T-helper 2 cell treated with Interferon-gamma antibody and Interleukin-4, amounts not matched to agents 100 ng/mL and 5 ng/mL, for 36 hours (primary cell): ENCODE results near the gene SLC23A1. TPM values are rescaled to one million over a fixed set of nuclear protein-coding genes. Genes with fewer than 3 reads are reported as not detected.
"Not testable (repeated sequence)": the region's sequence is repeated elsewhere in the genome, so short reads cannot be mapped to it uniquely, and the experiment has no call there.

Experiments
- intact Hi-C: fragments of 100-400 bp; cut with micrococcal nuclease; formaldehyde crosslinking; loops from one replicate; pipeline ENCODE4 v1.15.1; 2023
- total RNA-seq: library from RNA; stranded (reverse); gene quantifications from 2 replicates; pipeline ENCODE4 v1.2.3, GENCODE V29; 2022

SLC23A1 gene
- total RNA-seq, 1 donor from 2014 or later, result 5.2 TPM

DNA sequence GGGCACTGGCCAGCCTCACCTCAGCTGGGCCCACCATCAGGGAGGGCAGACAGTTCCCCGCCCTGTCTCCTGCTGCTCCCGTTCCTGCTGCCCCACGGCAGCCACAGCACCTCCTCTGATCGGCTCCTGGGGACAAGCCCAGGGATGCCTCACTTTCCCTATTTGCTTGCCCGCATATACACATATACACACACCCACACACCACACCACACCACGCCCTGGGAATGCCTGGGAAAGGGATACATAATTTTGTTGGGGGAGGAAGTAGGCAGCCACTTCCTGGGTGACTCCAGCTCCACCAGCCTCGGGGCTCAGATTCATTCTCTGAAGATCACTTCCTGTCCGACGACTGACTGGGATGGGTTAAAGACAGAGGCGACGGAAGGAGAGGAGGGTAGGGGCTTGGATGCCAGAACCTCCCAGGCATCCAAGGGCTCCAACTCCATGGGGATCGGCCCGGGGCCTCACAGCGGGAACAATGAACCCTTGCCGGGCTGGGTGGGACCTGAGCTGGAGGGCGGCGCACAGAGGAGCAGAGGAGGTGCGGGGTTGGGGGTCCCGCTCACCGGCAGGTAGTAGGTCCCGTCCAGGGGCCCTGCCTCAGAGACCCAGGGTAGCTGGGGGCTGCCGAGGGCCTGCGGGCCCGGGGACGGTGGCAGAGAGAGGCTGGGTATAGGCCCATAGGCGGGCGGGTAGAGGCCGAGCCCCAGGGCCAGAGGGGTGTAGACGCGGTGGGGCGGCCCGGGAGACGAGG is 8.7 kb upstream of the SLC23A1 start:
- intact Hi-C loops, result loop anchor here (1.0 to 10.0 kb wide), 7 partner anchors 13 to 737 kb away; partner anchors contain the start of genes MATR3, PAIP2, SIL1 and SPATA24

DNA sequence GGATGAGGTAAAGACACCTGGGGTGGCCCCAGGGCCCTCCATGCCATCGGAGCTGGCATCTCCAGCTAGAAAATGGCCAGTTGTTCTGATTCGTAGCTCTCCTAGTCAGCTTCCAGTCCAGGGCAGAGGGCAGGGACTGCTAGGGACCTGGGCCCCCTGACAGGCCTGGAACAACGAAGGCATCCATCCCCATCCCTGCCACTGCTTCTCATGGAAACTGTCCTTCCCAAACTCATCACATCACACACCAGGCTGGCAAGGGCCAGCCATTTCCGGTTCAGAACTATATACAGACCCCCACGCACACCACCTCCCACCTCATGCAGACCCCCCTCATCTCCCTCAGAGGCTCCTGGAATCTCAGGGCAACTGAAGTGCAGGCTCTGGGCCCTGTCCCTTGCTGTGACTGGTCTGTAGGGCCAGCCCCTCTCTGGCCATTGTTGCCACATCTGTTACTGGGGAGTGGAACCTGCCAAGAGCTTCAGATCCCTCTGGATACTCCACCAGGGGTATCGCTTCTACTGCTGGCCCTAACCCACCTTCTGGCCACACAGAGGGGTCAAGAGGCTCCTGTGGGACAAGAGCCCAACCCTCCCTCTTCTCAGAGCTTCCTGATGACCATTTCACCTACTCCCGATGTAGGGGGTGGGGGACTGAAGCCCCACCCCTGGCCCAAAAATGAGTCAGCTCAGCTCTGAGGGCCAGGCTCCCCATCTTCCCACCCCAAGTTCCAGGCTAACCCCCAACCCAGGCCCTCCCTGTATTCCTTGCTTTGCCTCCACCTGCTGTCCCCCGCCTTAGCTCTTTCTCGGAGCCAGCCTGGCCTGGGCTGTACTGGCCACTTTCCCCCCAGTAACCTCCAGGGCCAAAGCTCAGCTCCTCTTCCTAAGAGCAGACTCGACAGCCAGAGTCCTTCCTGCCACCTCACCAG is 7.8 kb upstream of the SLC23A1 start:
- intact Hi-C loops, result loop anchor here (5.0 to 10.0 kb wide), 3 partner anchors 119 to 736 kb away; partner anchors contain the start of gene SIL1

DNA sequence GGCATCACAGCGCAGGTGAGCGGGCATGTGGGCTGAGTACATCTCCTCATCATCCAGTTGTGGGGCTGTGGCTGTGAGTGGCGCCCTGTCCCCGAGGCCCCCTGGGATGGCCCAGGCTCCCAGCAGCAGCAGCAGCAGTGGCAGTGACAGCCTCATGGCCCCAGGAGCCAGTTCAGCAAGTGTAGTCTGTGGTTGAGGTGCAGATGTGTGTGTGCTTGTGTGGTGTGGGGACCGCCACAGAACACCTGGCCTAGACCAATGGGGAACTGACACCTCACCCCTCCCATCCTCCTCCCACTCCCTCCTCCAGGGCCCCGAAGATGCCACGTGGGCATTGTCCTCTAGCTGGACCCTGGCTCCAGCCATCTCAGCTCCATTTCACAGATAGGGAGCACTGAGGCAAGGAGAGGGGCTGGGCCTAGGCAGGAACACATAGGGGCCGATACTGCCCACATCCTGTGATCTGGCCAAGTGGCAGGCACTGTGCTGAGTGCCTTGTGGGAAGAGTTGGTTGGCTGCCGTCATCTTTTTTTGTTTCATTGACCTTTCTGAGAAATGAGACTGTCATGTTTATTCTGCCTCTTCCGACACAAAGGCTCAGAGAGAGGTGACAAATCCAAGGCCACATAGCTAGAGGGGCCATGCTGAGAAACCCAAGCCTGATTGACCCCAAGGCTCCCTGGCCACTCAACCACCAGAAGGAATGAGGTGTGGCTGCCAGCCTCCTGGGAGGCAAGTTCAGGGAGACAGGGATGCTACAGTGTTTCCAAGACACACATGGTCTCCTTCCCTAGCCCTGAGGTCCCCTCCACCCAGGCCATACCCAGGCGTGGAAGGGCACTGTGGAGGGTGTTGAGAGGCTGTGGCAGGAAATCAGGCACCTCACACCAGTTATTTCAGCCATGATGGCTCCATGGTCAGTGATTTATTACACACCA is 6.9 kb upstream of the SLC23A1 start, which contains the start of gene MZB1:
TSS of gene MZB1 (minus strand) at position 213 of the 938 bp plus-strand sequence. CDS start at position 156, 57 bp downstream.
- intact Hi-C loops, result loop anchor here (5.0 to 10.0 kb wide), 3 partner anchors 118 to 735 kb away; partner anchors contain the start of gene SIL1

DNA sequence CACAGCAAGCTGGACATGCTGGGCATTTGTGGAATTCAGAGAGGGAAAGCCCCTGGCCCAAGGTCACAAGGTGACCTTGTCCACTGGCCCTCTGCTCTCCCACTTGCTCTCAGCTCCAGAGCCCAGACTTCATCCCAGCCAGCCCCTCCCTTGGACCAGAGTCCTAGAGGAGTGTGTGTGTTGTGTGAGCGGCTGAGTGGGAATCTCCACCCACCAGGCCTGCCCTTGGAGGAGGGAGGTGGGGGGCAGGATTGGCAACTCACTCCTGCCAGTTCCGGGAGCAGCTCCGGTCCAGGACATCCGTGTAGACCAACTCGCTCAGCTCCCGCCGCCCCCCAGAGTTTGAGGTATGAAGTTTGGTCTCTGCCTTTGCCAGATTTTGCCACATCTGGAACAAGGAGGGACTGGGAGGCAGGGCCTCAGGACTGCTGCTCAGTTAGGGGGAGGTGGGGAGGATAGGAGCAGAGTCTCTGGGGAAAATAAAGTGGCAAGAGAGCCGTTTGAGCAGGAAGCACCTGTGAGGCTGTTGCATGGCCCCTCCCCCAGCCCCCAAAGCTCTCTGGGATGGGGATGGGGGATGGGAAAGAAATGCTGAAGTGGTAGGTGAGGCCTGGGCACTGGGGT is 5.2 kb upstream of the SLC23A1 start:
- intact Hi-C loops, result no loop called here

DNA sequence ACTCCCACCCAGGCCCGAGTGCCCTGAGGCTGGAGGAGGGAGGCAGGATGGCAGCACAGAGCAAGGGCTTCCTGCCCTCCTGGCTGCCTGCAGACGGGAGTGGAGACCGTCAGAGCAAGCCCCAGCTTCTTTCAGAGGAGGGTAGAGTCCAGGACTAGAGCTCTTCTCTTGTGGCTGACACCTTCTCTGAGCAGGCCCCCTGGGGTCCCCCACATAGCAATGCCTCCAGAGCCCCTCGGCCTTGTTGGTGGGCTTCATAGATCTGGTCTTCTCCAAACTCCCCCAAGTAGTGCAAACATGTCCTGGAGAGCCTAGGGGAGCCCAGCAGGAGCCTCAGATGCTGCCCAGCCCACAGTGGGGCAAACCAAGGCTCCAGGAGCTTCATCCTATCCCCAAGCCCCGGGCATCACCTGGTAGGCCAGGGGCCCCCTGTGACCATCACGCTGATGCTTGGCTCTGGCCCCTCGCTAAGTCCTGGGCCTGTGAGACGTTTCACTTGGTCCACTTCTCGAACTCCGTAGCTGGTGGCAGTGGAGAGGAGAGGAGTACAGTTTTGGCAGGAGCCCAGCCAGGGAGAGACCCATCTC is 4.6 kb upstream of the SLC23A1 start:
- intact Hi-C loops, result no loop called here

DNA sequence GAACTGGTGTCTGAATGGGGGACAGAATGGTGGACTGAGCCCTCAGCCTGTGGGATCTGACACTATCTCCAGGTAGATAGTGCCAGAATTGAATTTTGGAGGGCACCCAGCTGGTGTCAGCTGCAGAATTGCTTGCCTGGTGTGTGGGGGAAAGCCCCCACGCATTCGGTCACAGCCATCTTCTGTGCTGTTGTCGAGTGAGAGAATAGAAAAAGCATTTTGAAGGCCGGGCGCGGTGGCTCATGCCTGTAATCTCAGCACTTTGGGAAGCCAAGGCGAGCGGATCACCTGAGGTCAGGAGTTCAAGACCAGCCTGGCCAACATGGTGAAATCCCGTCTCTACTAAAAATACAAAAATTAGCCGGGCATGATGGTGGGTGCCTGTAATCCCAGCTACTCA is 3.9 kb upstream of the SLC23A1 start:
- intact Hi-C loops, result not testable (repeated sequence)

DNA sequence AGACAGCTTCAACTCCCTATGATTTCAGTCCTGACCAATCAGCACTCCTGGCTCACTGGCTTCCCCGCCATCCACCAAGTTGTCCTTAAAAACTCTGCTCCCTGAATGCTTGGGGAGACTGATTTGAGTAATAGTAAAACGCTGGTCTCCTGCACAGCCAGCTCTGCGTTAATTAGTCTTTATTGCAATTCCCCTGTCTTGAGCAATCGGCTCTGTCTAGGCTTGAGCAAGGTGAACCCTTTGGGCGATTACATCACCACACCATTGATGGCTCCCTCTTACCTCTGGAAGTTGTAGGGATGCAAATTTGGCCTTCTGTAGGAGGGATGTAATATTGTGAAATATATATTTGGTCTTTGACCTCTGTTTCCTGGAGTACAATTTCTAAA is 2.9 kb upstream of the SLC23A1 start:
- intact Hi-C loops, result no loop called here

DNA sequence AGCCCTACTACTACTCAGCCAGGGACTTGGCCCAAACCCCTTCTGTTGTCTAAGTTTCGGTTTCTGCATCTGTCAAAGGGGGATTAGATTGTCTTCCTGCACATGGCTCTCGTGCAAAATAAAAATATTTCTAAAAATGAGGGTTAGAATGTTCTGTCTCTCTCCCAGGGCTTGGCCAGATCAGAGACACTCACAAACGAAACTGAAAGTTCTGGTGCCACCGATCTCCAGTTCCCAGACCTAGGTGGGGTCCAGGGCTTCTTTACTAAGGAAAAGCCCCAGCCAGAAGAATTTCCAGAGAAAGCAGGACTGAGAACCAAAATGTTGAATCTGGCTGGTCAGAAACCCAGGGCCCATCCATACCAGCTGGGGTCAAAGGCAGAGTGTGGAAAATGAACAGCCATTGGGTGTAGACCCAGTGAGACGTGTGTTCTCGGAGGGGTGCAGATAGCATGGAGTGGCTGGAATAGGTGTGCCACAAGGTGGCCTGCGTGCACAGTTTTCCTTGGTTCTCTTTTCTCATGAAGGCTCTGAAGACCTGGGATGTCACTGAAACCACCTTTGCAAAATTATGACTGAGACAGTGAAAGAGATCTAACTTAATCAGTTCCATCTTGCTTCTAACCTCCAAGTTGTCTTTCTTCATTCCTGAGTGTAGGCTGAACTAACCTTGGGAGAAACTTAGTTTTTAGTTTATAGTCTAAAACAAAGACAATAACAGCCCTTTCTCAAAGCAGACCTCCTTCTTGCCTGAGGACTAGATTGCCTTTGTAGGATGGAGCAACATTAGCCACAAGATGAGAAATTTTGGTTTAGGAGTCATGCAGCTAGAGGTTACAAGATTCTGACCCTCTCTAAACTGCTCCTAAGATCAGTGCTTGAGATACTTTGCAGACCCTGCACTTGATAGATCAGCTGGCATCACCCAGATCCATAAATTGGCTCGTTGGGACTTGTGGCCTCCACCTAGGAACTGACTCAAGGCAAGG is 2.3 kb upstream of the SLC23A1 start:
- intact Hi-C loops, result no loop called here

DNA sequence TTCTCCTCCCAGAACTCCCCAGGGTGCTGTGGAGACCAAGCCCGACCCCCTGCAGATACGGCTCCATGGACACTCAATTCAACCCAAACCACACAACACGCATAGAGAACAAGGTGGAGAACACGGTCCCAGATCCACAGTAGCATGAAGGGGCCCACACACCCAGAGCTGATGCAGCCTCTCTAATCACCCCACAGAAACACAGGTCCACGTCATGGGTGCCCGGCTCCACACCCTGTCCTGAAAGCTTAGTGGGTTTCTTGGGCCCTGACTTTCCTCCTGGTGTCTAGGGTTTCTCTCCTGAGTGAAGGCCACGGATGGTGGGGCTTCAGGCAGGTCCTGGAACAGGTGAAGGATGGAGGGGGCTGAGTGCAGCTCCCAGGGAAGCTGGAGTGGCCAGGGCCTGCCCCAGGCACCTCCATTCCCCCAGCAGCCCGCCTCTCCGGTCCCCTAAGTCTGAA is 1.5 kb upstream of the SLC23A1 start:
- intact Hi-C loops, result no loop called here

DNA sequence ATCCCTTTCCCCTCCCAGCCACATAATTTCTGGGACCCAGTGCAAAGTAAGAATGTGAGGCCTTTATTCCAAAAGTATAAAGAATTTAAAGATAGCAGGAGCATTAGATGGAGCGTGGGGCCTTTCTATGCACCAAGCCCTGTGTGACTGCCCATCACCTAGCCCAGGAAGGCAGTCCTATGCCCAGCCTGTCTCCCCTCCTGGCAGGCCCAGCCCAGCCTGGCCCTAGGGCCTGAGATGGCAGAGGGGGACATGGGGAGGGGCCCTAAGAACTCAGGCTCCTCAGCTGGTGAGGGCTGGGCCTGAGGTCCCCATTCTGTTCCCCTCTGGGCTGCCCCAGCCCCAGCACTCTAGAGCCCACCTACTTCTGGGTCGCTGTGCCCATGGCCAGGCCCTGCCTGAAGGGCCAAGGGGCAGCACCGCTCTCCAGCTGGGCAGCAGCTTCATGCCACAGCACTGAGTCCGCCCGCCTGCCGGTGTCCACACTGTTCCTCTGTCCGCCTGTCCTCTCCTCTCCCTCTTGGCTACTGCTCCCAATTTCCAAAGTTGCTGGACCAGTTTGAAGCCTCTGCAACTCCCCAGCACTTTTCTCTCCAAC is 995 bp upstream of the SLC23A1 start:
- intact Hi-C loops, result no loop called here

DNA sequence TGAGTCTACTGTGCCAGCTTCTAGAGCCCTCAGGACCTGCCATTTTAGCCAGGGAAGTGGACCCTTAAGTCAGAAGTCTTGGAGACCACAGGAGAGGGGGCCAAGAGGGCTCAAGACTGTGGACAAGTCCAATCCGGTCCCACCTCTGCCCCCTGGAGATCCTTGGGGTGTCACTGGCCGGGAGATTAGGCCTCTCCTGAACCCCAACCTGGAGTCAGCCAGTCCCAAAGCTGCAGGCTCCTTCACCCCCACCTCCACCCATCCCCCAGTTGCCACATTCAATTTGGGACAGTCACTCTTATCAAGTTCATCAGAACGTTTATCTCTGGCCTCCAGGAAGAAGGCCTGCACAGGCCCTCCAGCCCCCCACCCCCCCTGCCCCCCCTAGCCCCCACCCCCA is 290 bp downstream of the SLC23A1 start:
- intact Hi-C loops, result no loop called here

DNA sequence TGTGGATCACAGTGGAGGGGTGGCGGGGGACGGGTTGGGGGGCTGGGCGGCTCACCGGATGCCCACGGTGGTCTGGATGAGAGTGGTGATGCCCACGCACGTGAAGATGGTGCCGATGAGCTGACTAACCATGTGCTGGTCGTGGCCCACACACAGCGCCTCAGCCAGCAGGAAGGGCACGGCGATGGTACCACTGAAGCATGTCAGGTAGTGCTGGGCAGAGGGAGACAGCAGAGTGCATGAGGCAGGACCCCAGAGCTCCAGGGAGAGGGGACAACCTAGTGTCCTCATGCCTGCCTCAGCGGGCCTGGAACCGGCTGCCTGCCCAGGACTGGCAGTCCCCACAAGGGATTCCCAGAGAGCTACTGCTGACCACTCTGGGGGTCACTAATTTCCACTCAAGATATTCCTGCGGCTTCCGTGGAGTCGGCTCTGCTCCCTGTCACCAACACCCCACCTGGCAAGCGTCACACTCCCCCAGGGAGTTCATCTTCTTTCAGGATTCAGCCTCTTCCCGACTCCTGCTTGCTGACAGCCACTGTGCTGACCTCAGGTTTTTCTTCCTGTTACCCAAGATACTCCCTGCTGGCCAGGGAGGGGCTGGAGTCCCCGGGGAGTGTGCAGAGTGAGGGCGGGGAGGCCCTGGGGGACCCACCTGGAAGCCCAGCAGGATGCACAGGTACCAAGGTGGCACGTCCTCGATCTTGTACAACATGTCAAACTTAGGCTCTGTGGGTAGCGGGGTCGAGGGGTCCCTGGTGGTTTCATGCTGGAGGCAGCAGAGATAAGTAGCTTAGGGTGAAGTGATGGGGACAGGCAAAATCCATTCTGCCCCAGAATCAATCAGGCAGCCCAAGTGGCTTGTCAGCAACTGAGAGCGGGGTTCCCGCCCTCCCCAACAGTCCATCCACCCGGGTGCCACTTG is 998 bp downstream of the SLC23A1 start:
- intact Hi-C loops, result no loop called here

DNA sequence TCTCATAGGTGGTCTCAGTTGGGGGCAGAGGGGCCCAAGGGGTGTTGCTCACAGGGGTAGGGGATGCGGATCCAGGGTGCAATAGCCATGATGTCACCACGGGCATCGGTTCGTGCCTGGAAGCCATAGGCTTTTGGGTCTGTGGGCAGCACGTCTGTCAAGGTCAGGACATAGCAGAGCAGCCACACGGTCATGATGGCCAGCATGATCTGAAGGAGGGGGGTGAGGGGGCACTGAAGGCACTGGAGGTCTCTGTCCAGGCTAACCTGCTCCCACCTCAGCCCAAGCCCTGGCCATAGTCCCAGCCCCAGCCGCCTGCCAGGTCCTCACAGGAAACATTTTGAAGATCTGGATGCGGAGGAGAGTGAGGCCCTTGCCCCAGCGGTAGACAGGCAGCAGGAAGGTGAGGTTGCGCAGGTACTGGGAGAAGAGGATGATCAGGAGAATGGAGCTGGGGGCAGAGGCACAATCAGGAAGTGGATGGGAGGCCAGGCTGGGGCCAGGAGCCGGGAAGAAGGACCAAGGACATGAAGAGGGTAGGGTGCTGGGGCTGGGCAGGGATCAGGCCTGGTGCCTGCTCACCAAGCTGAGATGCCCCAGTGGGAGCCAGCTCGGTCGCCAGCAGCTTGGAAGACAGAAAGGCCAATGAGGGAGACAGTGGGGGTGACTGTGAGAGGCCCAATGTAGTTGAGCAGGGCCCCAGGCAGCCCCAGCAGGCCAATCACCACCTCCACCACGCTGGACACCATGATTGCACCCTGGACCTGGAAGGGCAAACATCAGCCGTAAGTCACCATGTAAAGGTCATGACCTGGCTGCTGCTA is 3.3 kb downstream of the SLC23A1 start:
- intact Hi-C loops, result no loop called here

DNA sequence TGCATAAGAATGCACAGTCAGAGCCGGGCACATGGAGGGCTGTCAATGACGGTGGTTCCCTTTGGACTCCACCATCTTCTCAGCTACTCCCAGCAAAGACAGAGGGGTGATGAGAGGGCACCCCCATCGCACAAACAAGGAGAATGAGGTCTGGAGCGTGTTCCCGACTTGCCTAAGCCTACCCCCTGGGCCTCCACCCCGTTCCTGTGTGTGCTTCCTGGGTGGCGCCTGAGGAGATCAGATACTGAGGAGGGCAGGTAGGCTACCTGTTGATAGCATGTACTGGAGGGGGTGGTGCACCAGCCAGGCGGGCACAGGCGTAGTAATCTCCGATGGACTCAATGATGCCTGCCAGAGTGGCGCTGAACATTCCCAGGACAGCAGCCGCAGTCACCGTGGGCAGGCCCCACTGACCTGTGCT is 4.1 kb downstream of the SLC23A1 start:
- intact Hi-C loops, result no loop called here

DNA sequence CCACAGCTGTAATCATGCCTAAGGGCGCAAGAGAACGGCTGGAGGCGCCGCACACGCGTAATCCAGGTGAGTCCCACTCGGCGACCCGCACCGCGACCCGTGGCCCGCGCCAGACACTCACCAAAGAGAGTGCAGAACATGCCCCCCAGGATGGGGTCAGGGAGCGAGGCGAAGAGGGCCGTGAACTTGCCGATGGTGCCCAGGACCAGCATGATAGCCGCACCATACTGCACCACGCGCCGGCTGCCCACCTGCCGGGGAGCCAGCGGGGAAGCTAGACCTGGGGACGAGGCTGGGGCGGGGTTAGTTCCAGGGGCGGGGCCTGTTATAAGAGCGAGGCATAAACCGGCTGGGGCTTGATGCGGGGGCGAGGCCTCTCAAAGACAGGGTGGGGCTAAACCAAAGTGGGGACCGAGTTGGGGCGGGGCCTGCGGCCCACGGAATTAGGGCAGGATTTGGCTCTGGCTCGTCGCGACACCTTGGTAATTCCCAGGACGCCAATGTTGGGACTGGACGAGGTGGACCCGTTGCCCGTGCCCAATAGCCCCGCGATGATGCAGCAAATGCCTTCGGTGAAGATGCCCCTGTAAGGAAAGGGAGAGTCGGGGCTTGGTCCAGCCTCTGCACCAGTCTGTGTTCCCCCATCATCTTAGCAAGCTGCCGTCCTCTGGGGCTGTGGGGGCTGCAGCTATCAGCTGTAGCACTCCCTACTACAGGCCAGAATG is 4.8 kb downstream of the SLC23A1 start:
- intact Hi-C loops, result no loop called here

DNA sequence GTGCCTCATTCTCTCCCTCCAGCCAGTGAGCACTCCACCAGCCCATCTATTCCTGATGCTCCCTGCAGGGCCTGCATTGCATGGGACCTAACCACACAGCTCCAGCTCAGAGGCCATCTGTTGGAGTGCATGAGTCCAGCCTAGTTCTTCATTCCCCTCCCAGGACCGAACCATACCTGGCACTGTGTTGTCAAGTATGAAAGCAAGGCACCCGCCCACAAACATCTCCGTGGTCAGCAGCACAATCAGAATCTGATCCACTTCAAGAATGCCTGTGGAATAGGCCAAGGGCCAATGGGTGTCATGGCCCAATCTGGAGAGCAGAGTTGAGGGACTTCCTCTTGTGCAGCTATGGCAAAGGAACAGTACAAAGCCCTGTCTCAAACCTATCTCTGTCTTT is 5.9 kb downstream of the SLC23A1 start:
- intact Hi-C loops, result no loop called here
